ENCODE measurements around the gene AKR1C4. TPM values are rescaled to one million over a fixed set of nuclear protein-coding genes. Genes with fewer than 3 reads are reported as not detected.
"Not testable (repeated sequence)": the region's sequence is repeated elsewhere in the genome, so short reads cannot be mapped to it uniquely, and the experiment has no call there.

Gene AKR1C4
- not detected for polyA plus RNA-seq (ENCODE audit: insufficient read length in 4 of 4)

- DNase-seq (ENCODE audit: low read depth in 4 of 4, low spot score in 3 of 4), result no peak
These were observed at the start of gene AKR1C4 for GRCh38 chr10:5196702-5197113. Gene AKR1C4 (plus strand): TSS chr10:5196837. CDS start chr10:5196868, 31 bp downstream.

- DNase-seq (ENCODE audit: low read depth in 4 of 4, low spot score in 3 of 4), result no peak
These were observed 49.8 kb upstream of the AKR1C4 start for GRCh38 chr10:5146920-5147254.

GRCh38 chr10:5147255-5147980 lies 49.2 kb upstream of the AKR1C4 start:
- no peak for DNase-seq (ENCODE audit: low read depth in 4 of 4, low spot score in 3 of 4)

- no peak for DNase-seq (ENCODE audit: low read depth in 4 of 4, low spot score in 3 of 4)
These were observed 48.5 kb upstream of the AKR1C4 start for GRCh38 chr10:5147981-5148677.

- no peak for DNase-seq (ENCODE audit: low read depth in 4 of 4, low spot score in 3 of 4)
These were observed 48.0 kb upstream of the AKR1C4 start for GRCh38 chr10:5148678-5149032.

- no peak for DNase-seq (ENCODE audit: low read depth in 4 of 4, low spot score in 3 of 4)
These were observed 45.6 kb upstream of the AKR1C4 start for GRCh38 chr10:5151076-5151475.

GRCh38 chr10:5155951-5156350 lies 40.7 kb upstream of the AKR1C4 start:
- no peak for DNase-seq (ENCODE audit: low read depth in 4 of 4, low spot score in 3 of 4)

GRCh38 chr10:5157501-5157900 lies 39.1 kb upstream of the AKR1C4 start:
- no peak for DNase-seq (ENCODE audit: low read depth in 4 of 4, low spot score in 3 of 4)

- DNase-seq (ENCODE audit: low read depth in 4 of 4, low spot score in 3 of 4), result no peak
These were observed 37.5 kb upstream of the AKR1C4 start for GRCh38 chr10:5159126-5159525.

GRCh38 chr10:5163487-5163886 lies 33.1 kb upstream of the AKR1C4 start:
- no peak for DNase-seq (ENCODE audit: low read depth in 4 of 4, low spot score in 3 of 4)

- DNase-seq (ENCODE audit: low read depth in 4 of 4, low spot score in 3 of 4), result no peak
These were observed 30.9 kb upstream of the AKR1C4 start for GRCh38 chr10:5165738-5166137.

GRCh38 chr10:5168897-5169420 lies 27.7 kb upstream of the AKR1C4 start:
- no peak for DNase-seq (ENCODE audit: low read depth in 4 of 4, low spot score in 3 of 4)

GRCh38 chr10:5175581-5175980 lies 21.1 kb upstream of the AKR1C4 start:
- DNase-seq (ENCODE audit: low read depth in 4 of 4, low spot score in 3 of 4), result not testable (repeated sequence)

GRCh38 chr10:5180503-5180902 lies 16.1 kb upstream of the AKR1C4 start:
- not testable (repeated sequence) for DNase-seq (ENCODE audit: low read depth in 4 of 4, low spot score in 3 of 4)

GRCh38 chr10:5183923-5184322 lies 12.7 kb upstream of the AKR1C4 start:
- DNase-seq (ENCODE audit: low read depth in 4 of 4, low spot score in 3 of 4), result no peak

GRCh38 chr10:5184987-5185775 lies 11.5 kb upstream of the AKR1C4 start, which contains the start of gene AKR1C8:
Gene AKR1C8 (minus strand): TSS chr10:5185150. CDS start chr10:5185104, 46 bp downstream.
- peak in 1 of 4 donors; percentile 10 for DNase-seq (ENCODE audit: low read depth in 4 of 4, low spot score in 3 of 4)

GRCh38 chr10:5187867-5188266 lies 8.8 kb upstream of the AKR1C4 start:
- DNase-seq (ENCODE audit: low read depth in 4 of 4, low spot score in 3 of 4), result no peak

- no peak for DNase-seq (ENCODE audit: low read depth in 4 of 4, low spot score in 3 of 4)
These were observed 8.3 kb upstream of the AKR1C4 start for GRCh38 chr10:5188358-5188757.

GRCh38 chr10:5194431-5194830 lies 2.2 kb upstream of the AKR1C4 start:
- DNase-seq (ENCODE audit: low read depth in 4 of 4, low spot score in 3 of 4), result no peak

GRCh38 chr10:5195727-5196374 lies 786 bp upstream of the AKR1C4 start:
- no peak for DNase-seq (ENCODE audit: low read depth in 4 of 4, low spot score in 3 of 4)

- no peak for DNase-seq (ENCODE audit: low read depth in 4 of 4, low spot score in 3 of 4)
These were observed 1.7 kb downstream of the AKR1C4 start for GRCh38 chr10:5198386-5198785.
